Measurements from ENCODE around the gene CCND2. TPM values are rescaled to one million over a fixed set of nuclear protein-coding genes. Genes with fewer than 3 reads are reported as not detected.

The CCND2 gene
- total and polyA plus RNA-seq, 4 donors = 0.50 to 16.5 (median 3.0) TPM

GRCh38 chr12:4322726-4323125 is 49.2 kb downstream of the CCND2 start:
- no peak overlapping the region for H3K4me3 ChIP-seq (ENCODE audit: low read depth in 1 of 3, low read length in 3 of 3)
- no peak overlapping the region for H3K27ac ChIP-seq (ENCODE audit: low read depth in 1 of 2, low read length in 2 of 2)
- DNase-seq (ENCODE audit: low spot score) = no peak
- no peaks in the 10 kb centered on the region for H3K9me3 ChIP-seq (ENCODE audit: control insufficient read depth in 4 of 4, low read length in 3 of 4)
- H3K9ac ChIP-seq (ENCODE audit: low read depth in 1 of 2, low read length in 2 of 2) = no peak overlapping the region
- H3K36me3 ChIP-seq (ENCODE audit: control insufficient read depth in 4 of 4, insufficient read depth in 3 of 4, low read depth in 1 of 4, low read length in 3 of 4) = no peaks in the 10 kb centered on the region
- peaks cover 0 to 17% (median 8%) of the 10 kb centered on the region in 4 donors for H3K4me1 ChIP-seq (ENCODE audit: control insufficient read depth in 4 of 4, insufficient read depth in 4 of 4, low read length in 3 of 4)
- TF ChIP-seq SP1 (IDR thresholded peaks at IDR 0.05) (no peak), JUND (IDR thresholded peaks at IDR 0.05) (no peak), ZBTB33 (IDR thresholded peaks at IDR 0.05) (no peak), FOXA2 (IDR thresholded peaks at IDR 0.05) (no peak), REST (IDR thresholded peaks at IDR 0.05) (no peak), CTCF (IDR thresholded peaks at IDR 0.05; ENCODE audit: low read depth, low read length, missing input control) (no peak), NR2F2 (IDR thresholded peaks at IDR 0.05) (no peak), FOXA1 (IDR thresholded peaks at IDR 0.05) (no peak)
- H3K27me3 ChIP-seq (ENCODE audit: control insufficient read depth in 4 of 4, insufficient read depth in 4 of 4, low read length in 3 of 4) = no peaks in the 10 kb centered on the region
- WGBS = 84% methylated on average over 5 of the region's 5 CpGs

Other genes with a start within 250 kb of the CCND2 start
- 1 to 10 TPM; 1.1 to 3.3 TPM for gene TIGAR, start 47.5 kb downstream of the CCND2 start, total RNA-seq
- gene TIGAR, start 47.5 kb downstream of the CCND2 start, polyA plus RNA-seq = 1 to 10 TPM in 1 of 2 donors, under 1 TPM in 1; 0.56 to 3.0 TPM
- under 1 TPM in 1 of 2 donors, not detected in 1; 0.47 TPM for gene FGF23, start 106.0 kb downstream of the CCND2 start, total RNA-seq
- gene FGF23, start 106.0 kb downstream of the CCND2 start, polyA plus RNA-seq = under 1 TPM; 0.10 to 0.83 TPM
- gene FGF6, start 172.1 kb downstream of the CCND2 start, total RNA-seq = not detected
- gene FGF6, start 172.1 kb downstream of the CCND2 start, polyA plus RNA-seq = not detected